HCT116 (cell line): ENCODE results near the gene FERMT2. TPM values are rescaled to one million over a fixed set of nuclear protein-coding genes. Genes with fewer than 3 reads are reported as not detected.

ENCODE experiments used
- ATAC-seq: fragments of 200-7000 bp; cut with Tn5 transposase; 2 replicates; pipeline ENCODE4 v1.9.1; 2020; ENCODE audit warnings: mild to moderate bottlenecking, moderate library complexity
- BruUV-seq: library from RNA; stranded (reverse); fragments of 400-500 nt; replicated peaks from 2 replicates; lab custom pipeline; 2021; lab: Mats Ljungman, UMichigan
- CTCF ChIA-PET: fragments of 300-600 bp; sonication (Branson Sonifier 250); formaldehyde crosslinking; loops from one replicate; lab custom pipeline; 2021; ENCODE audit warnings: antibody characterized with exemption; lab: Charles Lee
- POLR2A ChIA-PET: fragments of 300-600, 350-600 bp; sonication (Branson Sonifier 250); formaldehyde crosslinking; loops from one replicate; lab custom pipeline; 2021; ENCODE audit warnings: antibody characterized with exemption; lab: Charles Lee
- RAD21 ChIA-PET, 2 experiments: fragments of 300-600 bp; sonication (Branson Sonifier 250); formaldehyde crosslinking; loops; one replicate each; lab custom pipeline; 2023; ENCODE audit warnings: low total read pairs in 2 of 2; ENCODE audit not compliant: uncharacterized antibody in 2 of 2, unreplicated experiment in 2 of 2, low non-redundant PET in 1 of 2; lab: Charles Lee
- DNase-seq: peaks from one replicate; pipeline ENCODE4 v3.0.0-alpha.2; 2010; ENCODE audit warnings: low read depth, low spot score
- H2AFZ ChIP-seq: fragments of 200-600 bp; shearing (Covaris generic), sonication (generic); 2 replicates; pipeline ENCODE4 v1.6.1; 2017; ENCODE audit warnings: low read depth, mixed run types, mixed read lengths, antibody characterized with exemption, low read length; ENCODE audit not compliant: poor library complexity, severe bottlenecking
- H3K27ac ChIP-seq: 2 replicates; pipeline ENCODE4 v1.5.1; 2012; ENCODE audit warnings: low read depth, low read length
- H3K27me3 ChIP-seq: fragments of 200-600 bp; sonication (generic); 2 replicates; pipeline ENCODE4 v1.6.1; 2016; ENCODE audit warnings: mixed run types, low read length, mixed read lengths; ENCODE audit not compliant: insufficient read depth
- H3K36me3 ChIP-seq, 2 experiments: fragments of 200-500 bp in 1 of 2; fragments of 200-600 bp in 1 of 2; sonication (Bioruptor generic) in 1 of 2; sonication (generic) in 1 of 2; 2 replicates each; pipeline versions ENCODE4 v1.5.1 to v1.6.1; 2014 to 2016; ENCODE audit warnings: low read length in 2 of 2, inconsistent platforms in 1 of 2, mixed read lengths in 1 of 2, mixed run types in 1 of 2; ENCODE audit not compliant: insufficient read depth in 2 of 2, control insufficient read depth in 1 of 2
- H3K4me1 ChIP-seq, 2 experiments: fragments of 200-600 bp in 1 of 2; sonication (generic) in 1 of 2; 2 replicates each; pipeline versions ENCODE4 v1.5.1 to v1.6.1; 2012 to 2017; ENCODE audit warnings: low read length in 2 of 2, inconsistent platforms in 1 of 2, mild to moderate bottlenecking in 1 of 2, mixed read lengths in 1 of 2, mixed run types in 1 of 2, moderate library complexity in 1 of 2; ENCODE audit not compliant: insufficient read depth in 2 of 2, control insufficient read depth in 1 of 2
- H3K4me2 ChIP-seq: fragments of 200-600 bp; sonication (generic); 2 replicates; pipeline ENCODE4 v1.6.1; 2017; ENCODE audit warnings: mixed run types, low read length, mixed read lengths
- H3K4me3 ChIP-seq, 2 experiments: fragments of 200-600 bp in 1 of 2; sonication (generic) in 1 of 2; replicated peaks in 1 of 2; 2 replicates each; pipeline ENCODE4 v1.5.1; 2011 to 2016; ENCODE audit warnings: low read length in 2 of 2, control low read depth in 1 of 2, low read depth in 1 of 2, mild to moderate bottlenecking in 1 of 2, mixed read lengths in 1 of 2, mixed run types in 1 of 2
- H3K79me2 ChIP-seq: fragments of 200-600 bp; sonication (generic); 2 replicates; pipeline ENCODE4 v1.6.1; 2017; ENCODE audit warnings: mild to moderate bottlenecking, mixed run types, low read length, moderate library complexity, mixed read lengths; ENCODE audit not compliant: insufficient read depth
- H3K9ac ChIP-seq: fragments of 200-600 bp; sonication (generic); 2 replicates; pipeline ENCODE4 v1.6.1; 2016; ENCODE audit warnings: low read length, mixed read lengths
- H3K9me2 ChIP-seq: fragments of 200-600 bp; sonication (generic), shearing (Covaris generic); 2 replicates; pipeline ENCODE4 v1.6.1; 2017; ENCODE audit warnings: mixed run types, mild to moderate bottlenecking, moderate library complexity; ENCODE audit not compliant: insufficient read depth
- H3K9me3 ChIP-seq, 2 experiments: fragments of 200-500 bp in 1 of 2; fragments of 200-600 bp in 1 of 2; sonication (Bioruptor generic) in 1 of 2; sonication (generic) in 1 of 2; 2 replicates each; pipeline ENCODE4 v1.6.1; 2014 to 2017; ENCODE audit warnings: low read length in 2 of 2, mixed read lengths in 2 of 2, inconsistent platforms in 1 of 2, low read depth in 1 of 2, mild to moderate bottlenecking in 1 of 2, mixed run types in 1 of 2, moderate library complexity in 1 of 2; ENCODE audit not compliant: control insufficient read depth in 1 of 2, insufficient read depth in 1 of 2
- H4K20me1 ChIP-seq: fragments of 200-600 bp; sonication (generic), shearing (Covaris generic); 2 replicates; pipeline ENCODE4 v1.6.1; 2017; ENCODE audit warnings: mixed run types, mild to moderate bottlenecking, moderate library complexity; ENCODE audit not compliant: insufficient read depth
- CBX3 ChIP-seq: IDR thresholded peaks from 2 replicates; pipeline ENCODE4 v1.6.1; 2012; ENCODE audit warnings: low read depth
- EZH2phosphoT487 ChIP-seq: fragments of 200-600 bp; IDR thresholded peaks from 2 replicates; pipeline ENCODE4 v1.6.1; 2018; ENCODE audit warnings: antibody characterized with exemption, borderline replicate concordance
- JUND ChIP-seq: IDR thresholded peaks from 2 replicates; pipeline ENCODE4 v1.6.1; 2012
- POLR2A ChIP-seq: IDR thresholded peaks from 2 replicates; pipeline ENCODE4 v1.7.0; 2011; ENCODE audit warnings: borderline replicate concordance; ENCODE audit not compliant: insufficient read depth, insufficient read length; ENCODE audit errors: extremely low read depth
- POLR2AphosphoS5 ChIP-seq: IDR thresholded peaks from 2 replicates; pipeline ENCODE4 v1.6.1; 2011; ENCODE audit warnings: mild to moderate bottlenecking, low read depth, low read length, moderate library complexity
- SIN3A ChIP-seq: IDR thresholded peaks from 2 replicates; pipeline ENCODE4 v1.6.1; 2012; ENCODE audit warnings: low read depth
- SRF ChIP-seq: IDR thresholded peaks from 2 replicates; pipeline ENCODE4 v1.6.1; 2012; ENCODE audit warnings: low read depth
- TCF7L2 ChIP-seq: IDR thresholded peaks from 2 replicates; pipeline ENCODE4 v1.7.0; 2011; ENCODE audit warnings: borderline replicate concordance, inconsistent platforms; ENCODE audit not compliant: insufficient read depth, insufficient read length; ENCODE audit errors: extremely low read depth
- YY1 ChIP-seq: IDR thresholded peaks from 2 replicates; pipeline ENCODE4 v1.6.1; 2011; ENCODE audit warnings: low read length, low read depth, moderate library complexity, mild to moderate bottlenecking; ENCODE audit not compliant: insufficient replicate concordance; ENCODE audit errors: extremely low read depth
- ZFX ChIP-seq: fragments of 450-650 bp; IDR thresholded peaks from 2 replicates; pipeline ENCODE4 v1.6.1; 2017
- ZNF274 ChIP-seq: fragments of 200-500 bp; sonication (Bioruptor generic); IDR thresholded peaks from 2 replicates; pipeline ENCODE4 v1.6.1; 2014; ENCODE audit warnings: mild to moderate bottlenecking, low read depth, low read length, inconsistent platforms
- intact Hi-C: fragments of 100-400 bp; cut with micrococcal nuclease; formaldehyde crosslinking; loops from 2 replicates; pipeline ENCODE4 v1.10.0; 2022
- total RNA-seq: library from RNA; stranded (reverse); gene quantifications from one replicate; pipeline ENCODE4 v1.2.1, GENCODE V29; 2021; ENCODE audit not compliant: unreplicated experiment

The FERMT2 gene
- total RNA-seq, 1 experiment from 2014 or later, result 24.8 TPM

DNA sequence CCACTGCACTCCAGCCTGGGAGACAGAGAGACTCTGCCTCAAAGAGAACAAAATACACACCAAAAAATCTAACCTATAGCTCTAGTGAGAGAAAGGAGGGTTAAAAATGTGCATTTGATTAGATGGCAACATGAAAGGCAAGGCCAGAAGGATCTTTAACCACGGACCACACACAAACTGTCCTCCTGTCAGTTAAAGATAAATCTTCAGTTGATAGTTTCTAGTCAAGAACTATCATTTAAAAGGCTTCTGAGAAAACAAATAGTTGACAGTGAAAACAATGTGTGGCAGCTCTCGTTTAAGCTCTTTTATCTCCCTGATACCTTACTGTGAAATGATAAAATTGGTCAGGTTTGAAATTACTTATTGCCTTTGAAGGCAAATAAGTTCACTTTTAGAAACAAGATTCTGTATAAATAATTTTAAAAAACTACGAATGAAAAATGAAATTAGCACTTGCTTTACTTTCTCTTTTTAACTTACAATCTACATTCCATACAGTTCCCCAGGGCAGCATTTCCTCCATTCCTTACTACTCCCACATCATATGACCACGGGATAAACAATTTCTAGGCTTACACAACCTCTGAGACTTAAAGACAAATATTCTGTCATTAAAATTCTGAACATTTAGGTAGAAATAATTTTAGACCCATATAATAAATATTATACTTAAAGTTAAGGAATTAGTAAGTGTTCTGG lies 88.1 kb downstream of the FERMT2 start:
- no TSS peak for BruUV-seq
- no peak for DNase-seq

DNA sequence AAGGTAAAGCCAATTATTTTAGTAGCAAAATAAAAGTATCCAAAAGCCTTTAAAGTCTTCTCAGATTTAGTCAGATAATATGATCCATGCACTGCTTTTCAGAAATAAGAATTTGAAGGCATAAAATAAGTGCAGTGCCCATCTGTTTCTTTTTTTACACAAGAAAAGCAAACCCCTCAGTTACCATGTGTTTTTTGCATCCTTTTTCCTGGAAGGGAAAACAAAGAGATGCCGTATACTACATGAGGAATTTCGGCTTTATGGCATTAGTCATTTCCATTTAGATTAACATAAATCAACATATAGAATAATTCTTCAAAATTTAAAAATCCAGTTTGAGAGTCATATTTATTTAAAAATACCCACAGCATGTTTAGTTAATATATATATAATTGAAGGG lies 89.4 kb downstream of the FERMT2 start:
- Histone ChIP-seq H3K4me2 (no peak overlapping the region), H3K27ac (no peak overlapping the region), H3K4me1 (no peaks in the 10 kb centered on the region), H3K4me3 (no peak overlapping the region), H3K9ac (no peak overlapping the region), H2AFZ (no peak overlapping the region), H3K27me3 (no peaks in the 10 kb centered on the region), H3K9me2 (no peaks in the 10 kb centered on the region), H3K79me2 (no peaks in the 10 kb centered on the region), H3K36me3 (peaks cover 0 to 7% of the 10 kb centered on the region in 2 experiments), H3K9me3 (no peaks in the 10 kb centered on the region), H4K20me1 (no peaks in the 10 kb centered on the region)
- intact Hi-C loops, result no loop called here
- TF ChIP-seq POLR2AphosphoS5, result no peak
- no peak for TF ChIP-seq TCF7L2
- TF ChIP-seq SRF, result no peak
- TF ChIP-seq JUND, result no peak
- no peak for TF ChIP-seq POLR2A
- ChIA-PET CTCF (no interaction called here), RAD21 (no interaction called here), POLR2A (no interaction called here)
- DNase-seq (no peak), ATAC-seq (no peak)
- no TSS peak for BruUV-seq

More for the DNA sequence above, 88.1 kb downstream of the FERMT2 start:
- no peaks in the 10 kb centered on the region for H3K9me3 ChIP-seq
- intact Hi-C loops, result no loop called here
- ChIA-PET RAD21 (no interaction called here), POLR2A (no interaction called here), CTCF (no interaction called here)
- peaks cover 0 to 7% of the 10 kb centered on the region in 2 experiments for H3K36me3 ChIP-seq
- no peak overlapping the region for H3K4me2 ChIP-seq
- no peaks in the 10 kb centered on the region for H3K79me2 ChIP-seq
- no peaks in the 10 kb centered on the region for H3K27me3 ChIP-seq
- no peak overlapping the region for H3K9ac ChIP-seq
- H3K9me2 ChIP-seq, result no peaks in the 10 kb centered on the region
- no peak overlapping the region for H2AFZ ChIP-seq
- H3K27ac ChIP-seq, result no peak overlapping the region
- no peak overlapping the region for H3K4me3 ChIP-seq
- H3K4me1 ChIP-seq, result no peaks in the 10 kb centered on the region
- TF ChIP-seq CBX3 (no peak), SIN3A (no peak), POLR2AphosphoS5 (no peak), ZFX (no peak), POLR2A (no peak), ZNF274 (no peak), EZH2phosphoT487 (no peak), YY1 (no peak), SRF (no peak), JUND (no peak)
- TF ChIP-seq, all 23 proteins: peak for 0
- H4K20me1 ChIP-seq, result no peaks in the 10 kb centered on the region
- no peak for ATAC-seq
